WERI-Rb-1 (cell line): Measurements from ENCODE around the gene HNF1A.

Experiments
- DNase-seq: peaks from one replicate; pipeline ENCODE4 v3.0.0-alpha.2; 2020
- H3K27ac ChIP-seq: fragments of 250-450 bp; sonication (Bioruptor Pico); 2 replicates; pipeline ENCODE4 v1.5.1; 2020; ENCODE audit warnings: mild to moderate bottlenecking, moderate library complexity
- H3K27me3 ChIP-seq: fragments of 250-450 bp; sonication (Bioruptor Pico); 2 replicates; pipeline ENCODE4 v1.5.1; 2021; ENCODE audit warnings: mild to moderate bottlenecking, low read depth, moderate library complexity; ENCODE audit not compliant: insufficient read depth, severe bottlenecking
- H3K36me3 ChIP-seq: fragments of 250-450 bp; sonication (Bioruptor Pico); 2 replicates; pipeline ENCODE4 v1.5.1; 2020; ENCODE audit warnings: mild to moderate bottlenecking, moderate library complexity
- H3K4me3 ChIP-seq: 2 replicates; pipeline ENCODE4 v1.5.1; 2011; ENCODE audit warnings: low read depth, mild to moderate bottlenecking, control low read depth, low read length
- H3K9me3 ChIP-seq: fragments of 250-450 bp; sonication (Bioruptor Pico); 2 replicates; pipeline ENCODE4 v1.5.1; 2021; ENCODE audit warnings: mild to moderate bottlenecking, moderate library complexity; ENCODE audit not compliant: severe bottlenecking
- TF ChIP-seq, protein P1 (sequence below): IDR thresholded peaks from 2 replicates; pipeline ENCODE4 v1.5.1; 2011; ENCODE audit warnings: low read depth, mild to moderate bottlenecking, control low read depth, inconsistent platforms, low read length

Gene HNF1A

DNA sequence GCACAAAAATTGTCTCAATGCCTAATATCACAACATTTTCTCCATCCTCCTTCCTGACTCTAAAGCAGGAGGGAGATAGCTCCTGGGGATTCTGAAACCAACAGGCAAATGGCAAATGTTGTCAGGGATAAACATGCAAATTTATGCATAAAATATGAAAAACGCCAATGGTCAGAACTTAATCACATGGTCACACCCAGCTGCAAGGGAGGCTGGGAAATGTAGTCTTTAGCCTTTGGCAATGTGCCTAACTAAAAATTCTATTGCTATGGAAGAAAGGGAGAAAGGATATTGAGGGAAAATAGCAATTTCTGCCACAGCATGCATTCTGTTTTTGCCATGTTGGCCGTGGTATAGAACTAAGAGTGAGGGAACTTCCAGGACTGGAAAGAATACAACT lies 72.4 kb downstream of the HNF1A start:
- H3K9me3 ChIP-seq, result no peaks in the 10 kb centered on the region
- no peak overlapping the region for H3K4me3 ChIP-seq
- H3K27ac ChIP-seq, result no peak overlapping the region
- H3K36me3 ChIP-seq, result no peaks in the 10 kb centered on the region
- DNase-seq, result no peak
- peaks cover 26% of the 10 kb centered on the region for H3K27me3 ChIP-seq
- TF ChIP-seq, protein P1, sequence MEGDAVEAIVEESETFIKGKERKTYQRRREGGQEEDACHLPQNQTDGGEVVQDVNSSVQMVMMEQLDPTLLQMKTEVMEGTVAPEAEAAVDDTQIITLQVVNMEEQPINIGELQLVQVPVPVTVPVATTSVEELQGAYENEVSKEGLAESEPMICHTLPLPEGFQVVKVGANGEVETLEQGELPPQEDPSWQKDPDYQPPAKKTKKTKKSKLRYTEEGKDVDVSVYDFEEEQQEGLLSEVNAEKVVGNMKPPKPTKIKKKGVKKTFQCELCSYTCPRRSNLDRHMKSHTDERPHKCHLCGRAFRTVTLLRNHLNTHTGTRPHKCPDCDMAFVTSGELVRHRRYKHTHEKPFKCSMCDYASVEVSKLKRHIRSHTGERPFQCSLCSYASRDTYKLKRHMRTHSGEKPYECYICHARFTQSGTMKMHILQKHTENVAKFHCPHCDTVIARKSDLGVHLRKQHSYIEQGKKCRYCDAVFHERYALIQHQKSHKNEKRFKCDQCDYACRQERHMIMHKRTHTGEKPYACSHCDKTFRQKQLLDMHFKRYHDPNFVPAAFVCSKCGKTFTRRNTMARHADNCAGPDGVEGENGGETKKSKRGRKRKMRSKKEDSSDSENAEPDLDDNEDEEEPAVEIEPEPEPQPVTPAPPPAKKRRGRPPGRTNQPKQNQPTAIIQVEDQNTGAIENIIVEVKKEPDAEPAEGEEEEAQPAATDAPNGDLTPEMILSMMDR, result no peak
